GM08714 (cell line): ENCODE data around the gene FAM117A.
A peak's percentile ranks its signal among the peaks of the same experiment; 100 is the strongest.
"Not testable (repeated sequence)": the region's sequence is repeated elsewhere in the genome, so short reads cannot be mapped to it uniquely, and the experiment has no call there.

Experiments
- H3K4me3 ChIP-seq: fragments of 200-500 bp; sonication (Bioruptor generic); 2 replicates; pipeline ENCODE4 v1.5.1; 2014; ENCODE audit warnings: mild to moderate bottlenecking, low read length, inconsistent platforms
- ZNF274 ChIP-seq: IDR thresholded peaks from 2 replicates; pipeline ENCODE4 v1.6.1; 2012; ENCODE audit warnings: mild to moderate bottlenecking, low read depth, low read length

Gene FAM117A

DNA sequence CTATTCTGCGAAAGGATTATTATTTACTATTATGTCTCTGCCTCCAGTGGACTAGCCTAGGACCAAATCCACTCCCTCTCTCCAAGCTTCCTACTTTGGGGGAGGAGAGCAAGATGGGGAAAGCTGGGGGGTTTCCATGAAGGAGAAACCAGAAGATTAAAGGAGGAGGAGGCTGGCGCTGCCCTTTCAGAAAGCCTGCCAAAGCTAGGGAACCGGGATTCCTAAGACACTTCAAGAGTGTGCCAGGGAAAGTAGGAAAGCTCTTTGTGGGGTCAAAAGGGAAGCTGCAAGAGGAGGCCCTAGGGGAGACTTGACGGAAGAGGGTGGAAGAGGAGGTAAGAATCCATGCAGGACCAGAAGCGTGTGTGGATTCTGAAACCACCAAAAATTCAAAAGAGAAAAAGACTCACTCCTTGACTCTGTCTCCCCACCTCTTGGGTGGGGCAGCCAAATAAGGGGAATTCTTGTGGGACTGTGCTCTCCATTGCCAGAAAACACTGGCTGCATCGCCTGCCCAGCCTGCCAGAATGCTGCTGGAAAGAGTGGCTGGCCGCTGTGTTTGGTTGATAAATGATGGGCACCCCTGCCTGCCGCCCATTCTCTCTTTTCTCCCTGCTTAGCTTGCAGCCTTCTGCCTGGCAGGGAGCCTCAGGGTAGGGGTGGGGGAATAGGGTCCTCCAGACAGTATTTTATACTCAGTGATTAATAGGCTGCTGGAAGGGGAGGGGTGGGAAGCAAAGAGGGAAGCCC, 12.8 kb upstream of the FAM117A start:
- no peak overlapping the region for H3K4me3 ChIP-seq
- no peak for TF ChIP-seq ZNF274

DNA sequence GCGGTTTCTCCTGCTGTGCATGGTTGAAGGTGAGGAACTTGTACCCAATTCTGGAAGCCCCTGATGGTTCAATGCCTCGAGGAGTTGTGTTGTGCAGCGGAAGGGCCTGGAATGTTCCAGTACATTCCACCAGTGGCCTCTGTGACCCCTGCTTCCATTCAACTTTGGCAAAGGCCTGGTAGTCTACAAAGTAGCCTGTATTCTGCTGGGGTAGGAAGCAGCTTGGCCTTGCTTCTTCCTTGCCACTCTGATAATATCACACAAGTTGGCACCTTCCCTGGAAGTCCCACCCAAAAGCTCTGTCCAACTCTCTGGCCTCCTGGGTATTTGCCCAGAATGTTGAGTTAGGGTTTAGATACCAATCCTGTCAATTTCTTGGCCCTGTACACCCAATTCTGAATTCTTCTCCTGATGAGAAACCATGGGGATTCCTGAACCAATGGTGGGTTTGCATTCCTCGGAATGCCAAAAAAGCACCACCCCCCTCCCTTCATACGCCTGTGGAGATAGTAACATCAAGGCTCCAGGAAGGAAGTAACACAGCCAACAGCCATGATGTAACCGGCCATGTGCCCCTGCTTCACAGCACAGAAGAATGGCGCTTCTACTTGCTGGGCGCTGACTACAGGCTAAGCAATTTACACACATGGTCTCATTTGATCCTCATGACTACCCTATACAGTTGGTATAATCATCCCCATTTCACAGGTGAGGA, 11.8 kb upstream of the FAM117A start:
- no peak overlapping the region for H3K4me3 ChIP-seq
- TF ChIP-seq ZNF274: no peak

DNA sequence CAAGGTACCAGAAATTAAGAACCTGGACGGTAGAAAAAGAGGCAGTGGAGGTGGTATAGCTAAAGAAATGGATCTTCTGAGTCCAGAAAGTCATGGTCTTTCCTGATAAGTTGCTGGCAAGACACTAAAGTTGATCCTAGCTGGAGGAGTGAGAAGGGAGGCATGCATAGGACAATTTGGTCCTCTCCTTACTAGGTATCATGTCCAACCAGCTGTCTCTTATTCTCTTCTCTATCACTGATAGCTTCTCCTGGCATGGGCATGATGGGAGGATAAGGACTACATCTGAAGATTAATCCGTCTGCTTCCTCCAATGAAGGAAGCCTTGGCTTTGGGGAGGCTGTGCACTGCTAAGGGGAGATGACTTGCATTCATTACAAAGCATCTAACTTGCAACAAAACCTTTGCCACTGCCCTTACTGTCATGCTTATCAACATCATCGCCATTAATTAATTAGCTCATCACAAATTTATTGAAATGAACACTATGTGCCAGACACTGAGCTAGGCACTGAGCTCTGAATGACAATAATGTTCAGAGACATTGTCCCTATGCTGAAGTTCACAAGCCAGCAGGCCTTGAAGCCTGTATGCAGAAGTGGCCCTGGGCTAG, 3.1 kb upstream of the FAM117A start:
- no peak overlapping the region for H3K4me3 ChIP-seq
- TF ChIP-seq ZNF274: no peak

DNA sequence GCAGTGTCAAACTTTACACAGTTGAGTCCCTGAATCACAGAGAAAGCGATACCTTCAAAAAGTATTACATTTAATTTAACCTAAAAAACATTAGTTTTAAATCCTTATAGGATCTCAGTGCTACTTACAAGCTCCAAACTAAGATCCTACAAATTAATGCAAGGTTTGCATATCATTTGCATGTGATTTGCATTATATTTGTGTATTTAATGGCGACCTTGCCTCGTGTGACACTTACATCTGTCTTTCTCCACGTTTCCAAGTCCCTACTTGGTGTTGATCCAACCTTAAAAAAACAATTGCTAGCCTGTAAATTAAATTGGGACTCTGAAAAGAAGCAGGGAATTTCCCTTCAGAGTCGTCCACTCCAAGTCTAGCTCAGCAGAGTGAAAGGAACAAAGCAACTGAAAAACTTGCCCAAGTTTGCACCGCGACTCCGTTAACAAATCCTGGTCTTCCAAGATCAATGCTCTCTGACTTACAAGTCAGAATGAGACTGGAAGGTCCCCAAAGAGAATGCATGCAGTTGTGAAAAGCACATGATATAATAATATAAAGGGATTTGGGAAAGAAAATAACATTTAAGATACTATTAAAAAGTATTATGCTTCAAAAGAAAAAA, 739 bp upstream of the FAM117A start:
- TF ChIP-seq ZNF274: no peak
- peak overlapping the region; percentile 90 for H3K4me3 ChIP-seq

DNA sequence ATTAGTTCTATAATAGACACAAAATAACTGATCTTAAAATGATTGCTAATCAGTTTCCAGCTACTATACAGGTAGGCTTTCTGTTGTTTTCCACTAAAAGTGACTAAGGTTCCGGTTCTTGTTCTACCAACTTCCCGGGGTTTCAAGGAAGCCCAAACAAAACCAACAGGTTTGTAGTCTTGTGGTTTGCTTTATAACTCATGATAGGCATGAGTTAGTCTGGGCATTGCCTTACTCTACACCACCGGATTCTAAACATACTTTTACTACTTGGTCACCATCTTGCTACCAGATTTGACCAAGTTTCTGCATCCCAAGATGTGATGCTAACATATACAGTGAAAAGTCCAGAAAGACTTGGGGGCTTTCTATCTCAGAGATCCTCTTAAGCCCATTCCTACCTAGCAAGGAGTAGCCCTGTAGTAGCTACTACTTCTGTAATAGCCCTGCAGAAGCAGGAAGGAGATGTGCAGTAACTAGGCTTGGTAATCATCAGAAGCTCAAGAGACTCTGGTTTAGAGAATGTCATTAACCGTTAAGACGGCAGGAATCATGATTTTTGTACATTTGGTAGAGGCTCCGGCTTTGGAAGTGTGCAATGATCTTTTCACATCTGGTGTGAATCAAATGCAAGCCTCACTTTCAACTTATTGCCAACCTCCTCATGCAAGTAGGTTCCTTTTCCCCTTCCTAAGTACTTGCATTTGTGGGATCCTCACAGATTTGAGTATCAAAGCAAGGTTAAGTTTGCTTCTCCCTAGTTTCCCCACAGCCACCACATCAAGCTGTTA, 1.6 kb downstream of the FAM117A start:
- H3K4me3 ChIP-seq: peak overlapping the region; percentile 90

DNA sequence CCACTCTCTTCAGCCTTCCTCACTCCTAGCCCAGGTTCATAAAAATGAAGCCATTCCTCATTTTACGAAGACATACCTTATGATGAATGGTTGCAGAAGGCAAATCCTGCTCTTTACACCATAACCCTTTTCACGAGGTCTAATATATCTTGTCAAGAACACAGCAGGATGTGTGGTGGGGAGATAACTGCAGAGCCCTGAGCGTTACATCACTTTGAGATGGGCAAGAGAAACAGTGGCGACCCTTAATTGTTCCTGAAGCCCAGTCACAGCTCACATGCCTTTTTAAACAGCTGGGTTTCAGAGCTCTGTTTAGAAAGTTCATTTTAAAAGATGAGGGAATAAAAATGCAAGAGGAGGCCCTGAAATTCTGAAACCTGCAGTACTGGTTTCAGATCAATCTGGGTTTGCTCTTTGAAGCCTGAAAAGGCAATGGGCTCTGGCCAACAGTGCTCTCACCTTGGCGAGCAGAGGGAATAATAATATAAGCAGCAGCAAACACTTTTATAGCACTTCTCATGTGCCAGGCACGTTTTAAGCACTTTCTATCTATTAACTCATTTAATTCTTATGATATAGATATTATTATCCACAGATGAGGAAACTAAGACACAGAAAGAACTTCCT, 2.9 kb downstream of the FAM117A start:
- H3K4me3 ChIP-seq: peak overlapping the region; percentile 90; the same call in 1 of the 2 replicates
- TF ChIP-seq ZNF274: no peak

More for the DNA sequence above, 1.6 kb downstream of the FAM117A start:
- TF ChIP-seq ZNF274: no peak

DNA sequence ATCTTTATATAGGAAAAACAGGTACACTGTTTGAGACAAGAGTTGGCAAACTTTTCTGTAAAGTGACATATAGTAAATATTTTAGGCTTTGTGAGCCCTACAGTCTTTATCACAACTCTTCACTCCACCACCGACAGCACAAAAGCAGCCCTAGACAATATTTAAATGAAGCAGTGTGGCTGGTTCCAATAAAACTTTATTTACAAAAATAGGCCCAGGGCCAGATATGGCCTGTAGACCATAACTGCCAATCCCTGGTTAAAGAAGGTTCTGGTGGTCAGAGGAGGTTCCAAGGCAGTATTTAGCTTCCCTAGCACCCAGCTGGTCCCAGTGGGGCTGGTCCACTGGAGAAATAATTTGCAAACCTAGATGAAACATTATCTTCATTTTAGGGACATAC, 3.6 kb downstream of the FAM117A start:
- TF ChIP-seq ZNF274: no peak

DNA sequence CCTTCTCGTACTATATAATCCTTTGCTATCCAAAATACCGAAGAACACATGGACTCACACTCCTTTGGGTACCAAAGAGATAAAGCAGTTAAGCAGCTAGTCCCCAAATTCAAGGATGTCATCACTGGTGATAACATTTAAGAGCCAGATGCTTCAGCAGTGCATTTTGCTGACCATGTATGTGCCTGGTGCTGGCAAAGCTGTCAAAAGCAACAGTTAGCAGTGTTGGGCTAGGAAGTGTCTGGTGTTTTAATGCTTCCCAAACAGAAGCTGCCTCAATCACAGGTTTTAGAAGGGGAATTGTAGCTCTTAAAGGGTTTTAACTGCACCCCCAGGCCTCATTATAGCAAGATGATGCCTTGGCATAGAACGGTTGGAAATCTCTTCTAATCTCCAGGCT, 4.7 kb downstream of the FAM117A start:
- TF ChIP-seq ZNF274: no peak
- H3K4me3 ChIP-seq: no peak overlapping the region

More for the DNA sequence above, 3.6 kb downstream of the FAM117A start:
- no peak overlapping the region for H3K4me3 ChIP-seq

DNA sequence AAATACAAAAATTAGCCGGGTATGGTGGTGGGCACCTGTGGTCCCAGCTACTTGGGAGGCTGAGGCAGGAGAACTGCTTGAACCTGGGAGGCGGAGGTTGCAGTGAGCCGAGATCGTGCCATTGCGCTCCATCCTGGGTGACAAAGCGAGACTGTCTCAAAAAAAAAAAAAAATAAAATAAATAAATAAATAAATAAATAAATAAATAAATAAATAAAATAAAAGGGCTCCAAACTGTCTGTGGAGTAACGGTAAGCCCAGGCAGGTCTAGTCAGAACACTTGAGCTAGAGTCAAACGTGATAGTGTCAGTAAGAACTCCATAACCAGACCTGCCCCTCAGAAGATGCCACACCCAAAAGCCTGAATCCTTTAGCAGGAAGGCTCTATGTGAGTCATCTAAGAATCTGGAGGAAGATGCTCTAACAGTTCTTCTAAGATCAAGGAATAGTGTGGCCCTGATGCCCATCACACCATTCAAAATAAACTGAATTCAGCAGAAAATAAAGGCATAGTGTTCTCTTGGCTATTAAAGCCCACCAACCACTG, 5.4 kb downstream of the FAM117A start:
- not testable (repeated sequence) for H3K4me3 ChIP-seq

DNA sequence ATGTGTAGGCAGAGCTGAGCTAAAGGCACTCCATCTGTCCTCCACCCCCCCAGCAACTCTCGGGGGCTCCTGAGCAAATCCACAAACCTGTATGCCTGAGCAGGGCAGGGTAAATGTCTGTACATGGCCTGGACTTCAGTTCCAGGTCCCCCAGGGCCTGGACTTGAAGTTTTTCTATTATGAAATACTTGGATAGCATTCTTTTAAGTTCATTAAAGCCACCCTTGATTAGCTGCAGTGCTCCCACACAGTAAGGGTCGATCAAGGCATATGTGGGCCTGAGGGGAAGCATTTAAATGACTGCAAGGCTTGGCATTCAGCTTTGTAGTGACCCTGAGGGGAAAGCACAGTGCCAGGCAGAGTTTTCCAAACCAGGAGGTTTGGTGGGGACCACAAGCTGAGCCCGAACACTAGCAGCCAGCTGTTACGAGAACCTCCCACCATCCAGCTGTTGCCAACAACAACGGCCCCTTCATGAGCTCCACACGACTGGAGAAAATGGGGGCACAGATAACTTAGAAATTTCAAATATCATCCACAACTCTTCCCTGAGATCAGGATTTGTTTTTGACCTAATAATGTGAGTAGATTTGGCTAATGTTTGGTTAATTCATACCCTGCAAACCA, 6.7 kb downstream of the FAM117A start:
- no peak overlapping the region for H3K4me3 ChIP-seq
- TF ChIP-seq ZNF274: no peak

DNA sequence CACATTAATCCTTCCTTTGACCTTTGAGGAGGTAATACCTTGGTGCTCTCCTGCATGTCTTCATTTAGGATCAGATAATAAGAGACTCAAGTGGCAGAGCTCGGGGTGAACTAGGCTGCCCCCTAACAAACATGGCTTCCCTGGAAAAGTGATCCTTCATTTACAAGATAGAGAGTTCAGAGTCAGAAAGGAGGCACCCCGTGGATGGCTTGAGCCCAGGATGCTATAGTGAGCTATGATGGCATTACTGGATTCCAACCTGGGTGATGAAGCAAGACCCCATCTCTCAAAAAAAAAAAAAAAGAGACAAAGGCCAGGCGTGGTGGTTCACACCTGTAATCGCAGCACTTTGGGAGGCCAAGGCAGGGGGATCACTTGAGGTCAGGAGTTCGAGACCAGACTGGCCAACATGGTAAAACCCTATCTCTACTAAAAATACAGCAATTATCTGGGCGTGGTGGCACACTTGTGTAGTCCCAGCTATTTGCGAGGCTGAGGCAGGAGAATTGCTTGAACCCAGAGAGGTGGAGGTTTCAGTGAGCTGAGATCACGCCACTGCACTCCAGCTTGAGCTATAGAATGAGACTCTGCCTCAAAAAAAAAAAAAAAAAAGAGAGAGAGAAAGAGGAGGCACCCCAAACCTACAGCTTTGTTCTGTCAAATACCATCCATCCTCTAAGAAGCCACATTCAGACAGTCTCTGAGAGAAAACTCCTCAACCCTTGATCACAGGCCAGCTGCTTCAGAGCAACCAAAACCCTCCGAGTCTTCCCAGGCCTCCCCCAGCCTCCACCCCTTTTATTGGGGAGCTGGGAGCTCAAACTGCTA, 7.4 kb downstream of the FAM117A start:
- no peak overlapping the region for H3K4me3 ChIP-seq
- no peak for TF ChIP-seq ZNF274
